Measurements from ENCODE around the gene PUS7L.
"Not testable (repeated sequence)": the region's sequence is repeated elsewhere in the genome, so short reads cannot be mapped to it uniquely, and the experiment has no call there.

The PUS7L gene

GRCh38 chr12:43764528-43764927 lies 5.9 kb upstream of the PUS7L start:
- no peak for TF ChIP-seq CTCF (conservative IDR thresholded peaks at IDR 0.05)
- no peak for TF ChIP-seq ZFX (IDR thresholded peaks at IDR 0.05)
- no peak overlapping the region for H3K27ac ChIP-seq

- no peak overlapping the region for H3K27ac ChIP-seq
- TF ChIP-seq ZFX (IDR thresholded peaks at IDR 0.05): no peak
- no peak for TF ChIP-seq CTCF (conservative IDR thresholded peaks at IDR 0.05)
Measured at GRCh38 chr12:43763769-43764168, 5.2 kb upstream of the PUS7L start.

- H3K27ac ChIP-seq: no peak overlapping the region
Measured at GRCh38 chr12:43762596-43762995, 4.0 kb upstream of the PUS7L start.

GRCh38 chr12:43761500-43761899 lies 2.9 kb upstream of the PUS7L start:
- TF ChIP-seq CTCF (conservative IDR thresholded peaks at IDR 0.05): no peak
- no peak for TF ChIP-seq ZFX (IDR thresholded peaks at IDR 0.05)
- no peak overlapping the region for H3K27ac ChIP-seq

More at GRCh38 chr12:43762596-43762995, 4.0 kb upstream of the PUS7L start:
- TF ChIP-seq CTCF (conservative IDR thresholded peaks at IDR 0.05) (no peak), ZFX (IDR thresholded peaks at IDR 0.05) (no peak)

- TF ChIP-seq CTCF (conservative IDR thresholded peaks at IDR 0.05) (no peak), ZFX (IDR thresholded peaks at IDR 0.05) (no peak)
- no peak overlapping the region for H3K27ac ChIP-seq
Measured at GRCh38 chr12:43760396-43760795, 1.8 kb upstream of the PUS7L start.

- H3K27ac ChIP-seq: peak overlapping the region; percentile 78
- TF ChIP-seq CTCF (conservative IDR thresholded peaks at IDR 0.05): no peak
- no peak for TF ChIP-seq ZFX (IDR thresholded peaks at IDR 0.05)
Measured at GRCh38 chr12:43758247-43758727, 303 bp downstream of the PUS7L start.

GRCh38 chr12:43754015-43754414 lies 4.6 kb downstream of the PUS7L start:
- H3K27ac ChIP-seq: no peak overlapping the region
- TF ChIP-seq CTCF (conservative IDR thresholded peaks at IDR 0.05) (no peak), ZFX (IDR thresholded peaks at IDR 0.05) (no peak)

- not testable (repeated sequence) for H3K27ac ChIP-seq
Measured at GRCh38 chr12:43751360-43751759, 7.2 kb downstream of the PUS7L start.
